Neural cell (in vitro differentiated cells): ENCODE results near the gene HPS6. TPM values are rescaled to one million over a fixed set of nuclear protein-coding genes. Genes with fewer than 3 reads are reported as not detected.

Experiments
- H2AFZ ChIP-seq: fragments of 200-600, 300-800 bp; sonication (generic), shearing (Covaris generic); 2 replicates; pipeline ENCODE4 v1.6.0; 2014; ENCODE audit warnings: low read depth, mild to moderate bottlenecking, antibody characterized with exemption, low read length, moderate library complexity
- H3F3A ChIP-seq: fragments of 200-600 bp; shearing (Covaris generic); 2 replicates; pipeline ENCODE4 v1.6.1; 2016; ENCODE audit warnings: mild to moderate bottlenecking, moderate library complexity, mixed read lengths, antibody characterized with exemption, low read length; ENCODE audit not compliant: insufficient read depth, poor library complexity, severe bottlenecking
- H3K27ac ChIP-seq: fragments of 200-600, 300-800 bp; sonication (generic), shearing (Covaris generic); 2 replicates; pipeline ENCODE4 v1.5.1; 2014; ENCODE audit warnings: mild to moderate bottlenecking, low read length, moderate library complexity
- H3K27me3 ChIP-seq: fragments of 300-800, 200-600 bp; sonication (generic), shearing (Covaris generic); 2 replicates; pipeline ENCODE4 v1.6.0; 2014; ENCODE audit warnings: mild to moderate bottlenecking, low read depth, low read length, moderate library complexity; ENCODE audit not compliant: insufficient read depth
- H3K36me3 ChIP-seq: fragments of 300-800, 200-600 bp; sonication (generic), shearing (Covaris generic); 2 replicates; pipeline ENCODE4 v1.5.1; 2014; ENCODE audit warnings: mild to moderate bottlenecking, antibody characterized with exemption, low read length, moderate library complexity; ENCODE audit not compliant: insufficient read depth
- H3K4me2 ChIP-seq: fragments of 300-800, 200-600 bp; sonication (generic), shearing (Covaris generic); 2 replicates; pipeline ENCODE4 v1.6.0; 2014; ENCODE audit warnings: mild to moderate bottlenecking, low read length
- H3K4me3 ChIP-seq: fragments of 300-800, 200-600 bp; sonication (generic), shearing (Covaris generic); 2 replicates; pipeline ENCODE4 v1.5.1; 2014; ENCODE audit warnings: mild to moderate bottlenecking, low read length, moderate library complexity
- H3K79me2 ChIP-seq: fragments of 200-600 bp; shearing (Covaris generic); replicated peaks from 2 replicates; pipeline ENCODE4 v1.6.0; 2014; ENCODE audit warnings: mild to moderate bottlenecking, low read length, moderate library complexity; ENCODE audit not compliant: insufficient read depth
- H3K9ac ChIP-seq: fragments of 300-800, 200-600 bp; sonication (generic), shearing (Covaris generic); 2 replicates; pipeline ENCODE4 v1.6.1; 2016; ENCODE audit warnings: mild to moderate bottlenecking, low read length, mixed read lengths
- H3K9me2 ChIP-seq: fragments of 200-600 bp; shearing (Covaris generic); 2 replicates; pipeline ENCODE4 v1.6.1; 2016; ENCODE audit warnings: mild to moderate bottlenecking, low read length, mixed read lengths; ENCODE audit not compliant: insufficient read depth
- H3K9me3 ChIP-seq: fragments of 200-600, 300-800 bp; sonication (generic), shearing (Covaris generic); 2 replicates; pipeline ENCODE4 v1.6.1; 2016; ENCODE audit warnings: mild to moderate bottlenecking, mixed run types, low read length, moderate library complexity, mixed read lengths
- H4K20me1 ChIP-seq: fragments of 200-600 bp; shearing (Covaris generic); 2 replicates; pipeline ENCODE4 v1.6.1; 2016; ENCODE audit warnings: mild to moderate bottlenecking, mixed run types; ENCODE audit not compliant: insufficient read depth
- EP300 ChIP-seq: fragments of 450-650 bp; conservative IDR thresholded peaks from 2 replicates; pipeline ENCODE4 v1.6.1; 2014; ENCODE audit warnings: antibody characterized with exemption, mild to moderate bottlenecking, moderate library complexity; ENCODE audit not compliant: poor library complexity, severe bottlenecking
- EZH2 ChIP-seq: fragments of 200-600, 300-800 bp; shearing (Covaris generic), sonication (generic); IDR thresholded peaks from 2 replicates; pipeline ENCODE4 v1.6.1; 2014; ENCODE audit warnings: antibody characterized with exemption, low read length, borderline replicate concordance, mild to moderate bottlenecking; ENCODE audit not compliant: insufficient read depth, poor library complexity, severe bottlenecking
- MXI1 ChIP-seq: fragments of 450-650 bp; conservative IDR thresholded peaks from 2 replicates; pipeline ENCODE4 v1.6.1; 2014; ENCODE audit warnings: antibody characterized with exemption, mild to moderate bottlenecking; ENCODE audit not compliant: poor library complexity, severe bottlenecking
- POLR2AphosphoS5 ChIP-seq: IDR thresholded peaks from 2 replicates; pipeline ENCODE4 v1.6.1; 2012
- RAD21 ChIP-seq: fragments of 450-650 bp; conservative IDR thresholded peaks from 2 replicates; pipeline ENCODE4 v1.6.1; 2014; ENCODE audit warnings: antibody characterized with exemption, mild to moderate bottlenecking, moderate library complexity
- SMC3 ChIP-seq: fragments of 450-650 bp; conservative IDR thresholded peaks from 2 replicates; pipeline ENCODE4 v1.6.1; 2014; ENCODE audit warnings: antibody characterized with exemption, mild to moderate bottlenecking, moderate library complexity; ENCODE audit not compliant: poor library complexity
- TAF1 ChIP-seq: IDR thresholded peaks from 2 replicates; pipeline ENCODE4 v1.6.1; 2012; ENCODE audit warnings: low read depth
- polyA plus RNA-seq: library from polyadenylated mRNA; depleted of rRNA; stranded (reverse); fragments of >200 nt; gene quantifications from 2 replicates; pipeline ENCODE4 v1.2.3, GENCODE V29; 2014
- TF ChIP-seq, protein P1 (sequence below): fragments of 450-650 bp; IDR thresholded peaks from 2 replicates; pipeline ENCODE4 v1.5.1; 2014; ENCODE audit warnings: antibody characterized with exemption, mild to moderate bottlenecking, moderate library complexity; ENCODE audit not compliant: poor library complexity, severe bottlenecking
- TF ChIP-seq, protein P2 (sequence below): IDR thresholded peaks from 2 replicates; pipeline ENCODE4 v1.6.1; 2012; ENCODE audit warnings: borderline replicate concordance

HPS6 gene
- polyA plus RNA-seq, 1 donor from 2014 or later = 9.6 TPM

DNA sequence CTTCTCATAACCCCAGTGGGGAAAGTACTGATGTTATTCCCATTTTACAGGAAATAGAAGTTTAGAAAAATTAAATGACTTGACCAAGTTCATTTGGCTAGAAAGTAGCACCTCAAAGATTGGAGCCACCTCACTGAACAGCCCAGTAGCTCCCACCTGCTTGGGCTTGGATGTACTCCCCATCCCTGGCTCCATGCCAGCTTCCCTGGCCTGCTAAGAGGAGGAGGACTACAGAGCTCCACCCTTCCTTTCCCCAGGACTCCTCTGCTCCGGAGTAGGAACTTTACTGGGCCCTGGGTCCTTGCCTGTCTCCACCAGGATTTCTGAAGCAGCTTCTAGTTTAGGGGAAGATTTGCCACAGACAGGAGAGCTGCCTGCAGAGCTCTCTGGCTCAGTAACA is 3.1 kb downstream of the HPS6 start:
- H2AFZ ChIP-seq = no peak overlapping the region
- no peaks in the 10 kb centered on the region for H3K9me2 ChIP-seq
- no peak overlapping the region for H3K4me2 ChIP-seq
- no peak overlapping the region for H3K27ac ChIP-seq
- TF ChIP-seq MXI1 (no peak), RAD21 (no peak), EP300 (no peak), SMC3 (no peak), EZH2 (no peak), POLR2AphosphoS5 (no peak), TAF1 (no peak)
- TF ChIP-seq, protein P1, sequence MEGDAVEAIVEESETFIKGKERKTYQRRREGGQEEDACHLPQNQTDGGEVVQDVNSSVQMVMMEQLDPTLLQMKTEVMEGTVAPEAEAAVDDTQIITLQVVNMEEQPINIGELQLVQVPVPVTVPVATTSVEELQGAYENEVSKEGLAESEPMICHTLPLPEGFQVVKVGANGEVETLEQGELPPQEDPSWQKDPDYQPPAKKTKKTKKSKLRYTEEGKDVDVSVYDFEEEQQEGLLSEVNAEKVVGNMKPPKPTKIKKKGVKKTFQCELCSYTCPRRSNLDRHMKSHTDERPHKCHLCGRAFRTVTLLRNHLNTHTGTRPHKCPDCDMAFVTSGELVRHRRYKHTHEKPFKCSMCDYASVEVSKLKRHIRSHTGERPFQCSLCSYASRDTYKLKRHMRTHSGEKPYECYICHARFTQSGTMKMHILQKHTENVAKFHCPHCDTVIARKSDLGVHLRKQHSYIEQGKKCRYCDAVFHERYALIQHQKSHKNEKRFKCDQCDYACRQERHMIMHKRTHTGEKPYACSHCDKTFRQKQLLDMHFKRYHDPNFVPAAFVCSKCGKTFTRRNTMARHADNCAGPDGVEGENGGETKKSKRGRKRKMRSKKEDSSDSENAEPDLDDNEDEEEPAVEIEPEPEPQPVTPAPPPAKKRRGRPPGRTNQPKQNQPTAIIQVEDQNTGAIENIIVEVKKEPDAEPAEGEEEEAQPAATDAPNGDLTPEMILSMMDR = no peak
- TF ChIP-seq, protein P2, sequence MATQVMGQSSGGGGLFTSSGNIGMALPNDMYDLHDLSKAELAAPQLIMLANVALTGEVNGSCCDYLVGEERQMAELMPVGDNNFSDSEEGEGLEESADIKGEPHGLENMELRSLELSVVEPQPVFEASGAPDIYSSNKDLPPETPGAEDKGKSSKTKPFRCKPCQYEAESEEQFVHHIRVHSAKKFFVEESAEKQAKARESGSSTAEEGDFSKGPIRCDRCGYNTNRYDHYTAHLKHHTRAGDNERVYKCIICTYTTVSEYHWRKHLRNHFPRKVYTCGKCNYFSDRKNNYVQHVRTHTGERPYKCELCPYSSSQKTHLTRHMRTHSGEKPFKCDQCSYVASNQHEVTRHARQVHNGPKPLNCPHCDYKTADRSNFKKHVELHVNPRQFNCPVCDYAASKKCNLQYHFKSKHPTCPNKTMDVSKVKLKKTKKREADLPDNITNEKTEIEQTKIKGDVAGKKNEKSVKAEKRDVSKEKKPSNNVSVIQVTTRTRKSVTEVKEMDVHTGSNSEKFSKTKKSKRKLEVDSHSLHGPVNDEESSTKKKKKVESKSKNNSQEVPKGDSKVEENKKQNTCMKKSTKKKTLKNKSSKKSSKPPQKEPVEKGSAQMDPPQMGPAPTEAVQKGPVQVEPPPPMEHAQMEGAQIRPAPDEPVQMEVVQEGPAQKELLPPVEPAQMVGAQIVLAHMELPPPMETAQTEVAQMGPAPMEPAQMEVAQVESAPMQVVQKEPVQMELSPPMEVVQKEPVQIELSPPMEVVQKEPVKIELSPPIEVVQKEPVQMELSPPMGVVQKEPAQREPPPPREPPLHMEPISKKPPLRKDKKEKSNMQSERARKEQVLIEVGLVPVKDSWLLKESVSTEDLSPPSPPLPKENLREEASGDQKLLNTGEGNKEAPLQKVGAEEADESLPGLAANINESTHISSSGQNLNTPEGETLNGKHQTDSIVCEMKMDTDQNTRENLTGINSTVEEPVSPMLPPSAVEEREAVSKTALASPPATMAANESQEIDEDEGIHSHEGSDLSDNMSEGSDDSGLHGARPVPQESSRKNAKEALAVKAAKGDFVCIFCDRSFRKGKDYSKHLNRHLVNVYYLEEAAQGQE = no peak
- no peaks in the 10 kb centered on the region for H3K79me2 ChIP-seq
- no peaks in the 10 kb centered on the region for H4K20me1 ChIP-seq
- no peaks in the 10 kb centered on the region for H3K27me3 ChIP-seq
- H3K4me3 ChIP-seq = no peak overlapping the region
- no peaks in the 10 kb centered on the region for H3K36me3 ChIP-seq
- no peaks in the 10 kb centered on the region for H3F3A ChIP-seq
- H3K9me3 ChIP-seq = no peaks in the 10 kb centered on the region
- H3K9ac ChIP-seq = no peak overlapping the region

DNA sequence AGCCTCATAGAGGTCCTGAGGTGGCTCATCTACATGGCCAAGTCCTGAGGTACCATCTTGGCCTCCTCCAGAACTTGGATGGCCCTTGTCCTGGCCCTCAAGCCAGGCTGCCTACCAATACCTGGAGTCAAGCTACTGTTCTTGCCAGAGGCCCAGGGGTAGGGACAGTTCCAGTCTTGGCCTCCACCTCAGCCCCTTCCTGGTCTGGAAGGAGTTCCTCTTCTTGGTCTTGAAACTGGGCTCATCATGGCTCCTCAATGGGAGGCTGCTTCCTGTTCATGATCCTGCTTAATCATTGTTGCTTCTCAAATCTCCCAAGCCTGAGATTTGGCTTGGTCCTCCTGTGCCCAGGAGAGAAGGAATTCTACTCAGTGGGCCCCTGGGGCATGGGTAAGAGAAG is 3.9 kb downstream of the HPS6 start:
- Histone ChIP-seq H3K9ac (no peak overlapping the region), H3K9me3 (no peaks in the 10 kb centered on the region), H4K20me1 (no peaks in the 10 kb centered on the region), H2AFZ (no peak overlapping the region), H3K4me2 (no peak overlapping the region), H3K79me2 (no peaks in the 10 kb centered on the region), H3K4me3 (no peak overlapping the region), H3K9me2 (no peaks in the 10 kb centered on the region), H3K27me3 (no peaks in the 10 kb centered on the region), H3F3A (no peaks in the 10 kb centered on the region), H3K36me3 (no peaks in the 10 kb centered on the region), H3K27ac (no peak overlapping the region)
- no peak for TF ChIP-seq SMC3
- TF ChIP-seq, protein P2 = no peak
- TF ChIP-seq MXI1 = no peak
- TF ChIP-seq RAD21 = no peak
- TF ChIP-seq TAF1 = no peak
- no peak for TF ChIP-seq POLR2AphosphoS5
- TF ChIP-seq, protein P1 = no peak
